ENCODE measurements around the gene KLHL14. TPM values are rescaled to one million over a fixed set of nuclear protein-coding genes. Genes with fewer than 3 reads are reported as not detected.
A peak's percentile ranks its signal among the peaks of the same experiment; 100 is the strongest.

KLHL14 gene
- total and polyA plus RNA-seq, 2 experiments from 2014 or later: 0.44 to 1.9 TPM

- TF ChIP-seq CTCF (conservative IDR thresholded peaks at IDR 0.05; ENCODE audit: low read depth in 2 of 2) (no peak), EZH2 (IDR thresholded peaks at IDR 0.05; ENCODE audit: low read depth, unreplicated experiment) (no peak), STAT1 (IDR thresholded peaks at IDR 0.05; ENCODE audit: unreplicated experiment) (no peak), REST (IDR thresholded peaks at IDR 0.05; ENCODE audit: unreplicated experiment) (no peak), CREB1 (CRISPR knock-in tag; IDR thresholded peaks at IDR 0.05; ENCODE audit: low read depth) (no peak), ZNF114 (CRISPR knock-in tag; IDR thresholded peaks at IDR 0.05) (no peak), POLR2AphosphoS5 (IDR thresholded peaks at IDR 0.05; ENCODE audit: low read depth) (no peak), JUNB (IDR thresholded peaks at IDR 0.05; ENCODE audit: unreplicated experiment) (no peak), ZNF331 (CRISPR knock-in tag; IDR thresholded peaks at IDR 0.05; ENCODE audit: low read depth) (no peak)
These were observed 65.7 kb downstream of the KLHL14 start (continued) for GRCh38 chr18:32707147-32707546.

- Mint-ChIP-seq H3K4me3 (no peak overlapping the region), H3K27ac (no peak overlapping the region), H3K9me3 (no peaks in the 10 kb centered on the region), H3K27me3 (ENCODE audit: insufficient read depth, low read depth, poor library complexity) (peaks cover 2% of the 10 kb centered on the region), H3K36me3 (ENCODE audit: low read depth) (no peaks in the 10 kb centered on the region), H3K4me1 (peaks cover 8% of the 10 kb centered on the region; the same call in 2 of the 3 replicates)
- Histone ChIP-seq H3K4me3 (no peak overlapping the region), H3F3A (replicated peaks; ENCODE audit: low read depth) (no peaks in the 10 kb centered on the region), H3K4me1 (ENCODE audit: insufficient read depth) (peaks cover 5% of the 10 kb centered on the region; the same call in 1 of the 2 replicates), H4K20me1 (replicated peaks; ENCODE audit: insufficient read depth) (no peaks in the 10 kb centered on the region), H2AFZ (no peak overlapping the region), H3K36me3 (ENCODE audit: insufficient read depth) (no peaks in the 10 kb centered on the region), H3K9me2 (ENCODE audit: insufficient read depth) (no peaks in the 10 kb centered on the region), H3K79me2 (replicated peaks; ENCODE audit: insufficient read depth) (no peaks in the 10 kb centered on the region), H3K4me2 (no peak overlapping the region), H3K27ac (ENCODE audit: low read depth) (no peak overlapping the region), H3K27me3 (ENCODE audit: insufficient read depth) (no peaks in the 10 kb centered on the region)
- no peak for ATAC-seq
- TF ChIP-seq JUNB (IDR thresholded peaks at IDR 0.05; ENCODE audit: unreplicated experiment): no peak
- no peak for DNase-seq (ENCODE audit: low spot score)
These were observed 71.5 kb downstream of the KLHL14 start for GRCh38 chr18:32701313-32701712.

GRCh38 chr18:32698153-32698552 lies 74.7 kb downstream of the KLHL14 start:
- no peaks in the 10 kb centered on the region for H3K9me3 Mint-ChIP-seq
- peaks cover 2% of the 10 kb centered on the region for H3K27me3 Mint-ChIP-seq (ENCODE audit: insufficient read depth, low read depth, poor library complexity)
- H3K4me1 ChIP-seq (ENCODE audit: insufficient read depth): peaks cover 5% of the 10 kb centered on the region; the same call in 1 of the 2 replicates
- no peaks in the 10 kb centered on the region for H3K27me3 ChIP-seq (ENCODE audit: insufficient read depth)
- no peaks in the 10 kb centered on the region for H3K36me3 Mint-ChIP-seq (ENCODE audit: low read depth)
- no peak for ATAC-seq
- no peaks in the 10 kb centered on the region for H3K9me2 ChIP-seq (ENCODE audit: insufficient read depth)
- peaks cover 8% of the 10 kb centered on the region; the same call in 2 of the 3 replicates for H3K4me1 Mint-ChIP-seq
- H3K4me3 ChIP-seq: no peak overlapping the region
- no peaks in the 10 kb centered on the region for H4K20me1 ChIP-seq (replicated peaks; ENCODE audit: insufficient read depth)
- DNase-seq (ENCODE audit: low spot score): no peak
- no peak overlapping the region for H3K4me3 Mint-ChIP-seq
- no peaks in the 10 kb centered on the region for H3F3A ChIP-seq (replicated peaks; ENCODE audit: low read depth)
- H3K4me2 ChIP-seq: no peak overlapping the region
- H2AFZ ChIP-seq: no peak overlapping the region
- no peaks in the 10 kb centered on the region for H3K79me2 ChIP-seq (replicated peaks; ENCODE audit: insufficient read depth)
- H3K36me3 ChIP-seq (ENCODE audit: insufficient read depth): no peaks in the 10 kb centered on the region
- H3K27ac Mint-ChIP-seq: peak overlapping the region; percentile 18; the same call in 1 of the 2 replicates
- no peak overlapping the region for H3K27ac ChIP-seq (ENCODE audit: low read depth)
- TF ChIP-seq CTCF (conservative IDR thresholded peaks at IDR 0.05; ENCODE audit: low read depth in 2 of 2) (no peak), NANOG (IDR thresholded peaks at IDR 0.05; ENCODE audit: borderline replicate concordance) (no peak), POLR2AphosphoS5 (IDR thresholded peaks at IDR 0.05; ENCODE audit: low read depth) (no peak), STAT1 (IDR thresholded peaks at IDR 0.05; ENCODE audit: unreplicated experiment) (no peak), REST (IDR thresholded peaks at IDR 0.05; ENCODE audit: unreplicated experiment) (no peak), CREB1 (CRISPR knock-in tag; IDR thresholded peaks at IDR 0.05; ENCODE audit: low read depth) (no peak), EZH2 (IDR thresholded peaks at IDR 0.05; ENCODE audit: low read depth, unreplicated experiment) (no peak), ZNF331 (CRISPR knock-in tag; IDR thresholded peaks at IDR 0.05; ENCODE audit: low read depth) (no peak)

Measured in GM23338 (cell line).